AG04449 (cell line): ENCODE results near the gene USP7.
"Not testable (repeated sequence)": the region's sequence is repeated elsewhere in the genome, so short reads cannot be mapped to it uniquely, and the experiment has no call there.

ENCODE experiments used
- CTCF ChIA-PET: fragments of 350-600 bp; formaldehyde crosslinking; extraction: SDS; loops from one replicate; lab custom pipeline; 2021; ENCODE audit warnings: antibody characterized with exemption; lab: Yijun Ruan, JAX
- POLR2A ChIA-PET: fragments of 400-600, 350-600 bp; formaldehyde crosslinking; extraction: SDS; loops from one replicate; lab custom pipeline; 2020; ENCODE audit warnings: antibody characterized with exemption, inconsistent platforms; lab: Yijun Ruan, JAX
- DNase-seq: peaks from one replicate; pipeline ENCODE4 v3.0.0-alpha.2; 2010; ENCODE audit warnings: low read depth, low spot score
- H3K4me3 ChIP-seq: 2 replicates; pipeline ENCODE4 v1.5.1; 2011; ENCODE audit warnings: low read depth, mild to moderate bottlenecking, control low read depth, low read length
- TF ChIP-seq, protein P1 (sequence below): IDR thresholded peaks from one replicate; pipeline ENCODE4 v1.5.1; 2011; ENCODE audit warnings: mild to moderate bottlenecking, moderate library complexity, low read length, control low read depth, inconsistent platforms; ENCODE audit not compliant: insufficient read depth; ENCODE audit errors: missing control alignments

USP7 gene

GRCh38 chr16:8986111-8986510 lies 22.4 kb upstream of the USP7 start:
- CTCF ChIA-PET: interaction anchor here (0.9 kb wide), 1 partner anchor 20 kb away, joined by 5 read pairs; no protein-coding TSS in a partner anchor
- no peak for DNase-seq
- TF ChIP-seq, protein P1, sequence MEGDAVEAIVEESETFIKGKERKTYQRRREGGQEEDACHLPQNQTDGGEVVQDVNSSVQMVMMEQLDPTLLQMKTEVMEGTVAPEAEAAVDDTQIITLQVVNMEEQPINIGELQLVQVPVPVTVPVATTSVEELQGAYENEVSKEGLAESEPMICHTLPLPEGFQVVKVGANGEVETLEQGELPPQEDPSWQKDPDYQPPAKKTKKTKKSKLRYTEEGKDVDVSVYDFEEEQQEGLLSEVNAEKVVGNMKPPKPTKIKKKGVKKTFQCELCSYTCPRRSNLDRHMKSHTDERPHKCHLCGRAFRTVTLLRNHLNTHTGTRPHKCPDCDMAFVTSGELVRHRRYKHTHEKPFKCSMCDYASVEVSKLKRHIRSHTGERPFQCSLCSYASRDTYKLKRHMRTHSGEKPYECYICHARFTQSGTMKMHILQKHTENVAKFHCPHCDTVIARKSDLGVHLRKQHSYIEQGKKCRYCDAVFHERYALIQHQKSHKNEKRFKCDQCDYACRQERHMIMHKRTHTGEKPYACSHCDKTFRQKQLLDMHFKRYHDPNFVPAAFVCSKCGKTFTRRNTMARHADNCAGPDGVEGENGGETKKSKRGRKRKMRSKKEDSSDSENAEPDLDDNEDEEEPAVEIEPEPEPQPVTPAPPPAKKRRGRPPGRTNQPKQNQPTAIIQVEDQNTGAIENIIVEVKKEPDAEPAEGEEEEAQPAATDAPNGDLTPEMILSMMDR: no peak
- no peak overlapping the region for H3K4me3 ChIP-seq
- POLR2A ChIA-PET: no interaction called here

- no peak for DNase-seq
- POLR2A ChIA-PET: no interaction called here
- CTCF ChIA-PET: interaction anchor here (0.9 to 1.2 kb wide), 2 partner anchors 17 to 26 kb away, joined by 3 to 5 read pairs; no protein-coding TSS in a partner anchor
These were observed 19.1 kb upstream of the USP7 start for GRCh38 chr16:8982816-8983215.

GRCh38 chr16:8981901-8982300 lies 18.2 kb upstream of the USP7 start:
- H3K4me3 ChIP-seq, DNase-seq, POLR2A ChIA-PET, CTCF ChIA-PET: not testable (repeated sequence)

More at GRCh38 chr16:8982816-8983215, 19.1 kb upstream of the USP7 start:
- TF ChIP-seq, protein P1: no peak
- no peak overlapping the region for H3K4me3 ChIP-seq

GRCh38 chr16:8976189-8976588 lies 12.5 kb upstream of the USP7 start:
- H3K4me3 ChIP-seq, CTCF ChIA-PET, DNase-seq, POLR2A ChIA-PET: not testable (repeated sequence)

- CTCF ChIA-PET: interaction anchor here (0.6 to 1.1 kb wide), 5 partner anchors 16 to 323 kb away, joined by 3 to 6 read pairs (median 3); no protein-coding TSS in a partner anchor
- TF ChIP-seq, protein P1: no peak
- no peak overlapping the region for H3K4me3 ChIP-seq
- POLR2A ChIA-PET: no interaction called here
- DNase-seq: no peak
These were observed 11.3 kb upstream of the USP7 start for GRCh38 chr16:8975039-8975438.

DNA sequence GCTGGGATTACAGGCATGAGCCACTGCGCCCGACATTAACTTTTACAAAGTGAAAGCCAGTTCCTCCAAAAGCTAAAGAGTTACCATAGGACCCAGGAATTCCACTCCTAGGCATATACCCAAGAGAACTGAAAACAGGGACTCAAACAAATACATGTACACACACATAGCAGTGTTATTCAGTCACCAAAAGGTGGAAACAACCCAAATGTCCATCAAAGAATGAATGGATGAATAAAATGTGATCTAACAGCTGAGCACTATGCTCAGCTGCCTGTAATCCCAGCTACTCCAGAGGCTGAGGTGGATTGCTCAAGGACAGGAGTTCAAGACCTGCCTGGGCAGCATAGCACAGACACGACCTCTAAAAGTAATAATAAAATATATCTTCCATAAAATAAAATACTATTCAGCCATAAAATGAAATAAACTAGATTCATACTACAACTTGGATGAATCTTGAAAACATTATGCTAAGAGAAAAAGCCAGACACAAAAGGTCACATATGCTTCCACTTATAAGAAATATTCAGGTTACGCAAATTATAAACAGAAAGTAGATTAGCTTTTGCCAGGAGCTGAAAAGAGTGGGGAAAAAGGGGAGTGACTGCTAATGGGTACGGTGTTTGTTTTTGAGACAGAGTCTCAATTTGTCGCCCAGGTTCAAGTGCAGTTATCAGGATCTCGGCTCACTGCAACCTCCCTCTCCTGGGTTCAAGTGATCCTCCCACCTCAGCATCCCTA lies 9.3 kb upstream of the USP7 start:
- POLR2A ChIA-PET: no interaction called here
- TF ChIP-seq, protein P1: no peak

DNA sequence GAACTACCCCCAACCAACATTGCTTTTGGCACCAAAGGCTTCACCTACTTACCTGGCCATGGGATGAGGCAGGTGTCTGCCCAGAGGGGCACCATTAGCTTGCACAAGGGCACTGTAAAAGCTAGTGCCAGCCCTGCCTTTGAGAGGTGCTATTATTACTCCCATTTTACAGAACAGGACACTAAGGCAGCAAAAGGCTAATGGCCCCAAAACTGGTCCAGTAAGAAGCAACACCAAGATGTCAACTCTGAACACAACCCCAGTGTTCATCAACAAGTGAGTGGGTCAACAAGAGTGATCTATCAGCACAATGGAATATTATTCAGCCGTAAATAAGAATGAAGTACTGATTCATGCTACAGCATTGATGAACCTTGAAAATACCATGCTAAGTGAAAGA lies 7.7 kb upstream of the USP7 start:
- CTCF ChIA-PET: interaction anchor here (2.7 kb wide), 1 partner anchor 38 kb away, joined by 16 read pairs; no protein-coding TSS in a partner anchor
- no peak for DNase-seq
- TF ChIP-seq, protein P1: no peak
- POLR2A ChIA-PET: no interaction called here
- H3K4me3 ChIP-seq: no peak overlapping the region

More for the DNA sequence above, 9.3 kb upstream of the USP7 start:
- DNase-seq: no peak
- no peak overlapping the region for H3K4me3 ChIP-seq
- CTCF ChIA-PET: interaction anchor here (0.6 to 2.7 kb wide), 3 partner anchors 9 to 1213 kb away, joined by 3 to 16 read pairs (median 7); partner anchors contain the start of gene USP7

- POLR2A ChIA-PET, DNase-seq: not testable (repeated sequence)
These were observed 5.6 kb upstream of the USP7 start for GRCh38 chr16:8969202-8969897.

GRCh38 chr16:8968054-8968453 lies 4.3 kb upstream of the USP7 start:
- POLR2A ChIA-PET: not testable (repeated sequence)
- CTCF ChIA-PET: interaction anchor here (2.0 kb wide), 1 partner anchor 41 kb away, joined by 4 read pairs; no protein-coding TSS in a partner anchor

More at GRCh38 chr16:8969202-8969897, 5.6 kb upstream of the USP7 start:
- H3K4me3 ChIP-seq: not testable (repeated sequence)
- CTCF ChIA-PET: interaction anchor here (1.0 kb wide), 1 partner anchor 39 kb away, joined by 3 read pairs; no protein-coding TSS in a partner anchor

More at GRCh38 chr16:8968054-8968453, 4.3 kb upstream of the USP7 start:
- not testable (repeated sequence) for H3K4me3 ChIP-seq, DNase-seq
